Measurements from ENCODE around the gene NASP. TPM values are rescaled to one million over a fixed set of nuclear protein-coding genes. Genes with fewer than 3 reads are reported as not detected.

The NASP gene
- total RNA-seq, 1 donor from 2014 or later, result 66.4 TPM

Small RNA genes within 50 kb of the gene (small RNA-seq; reads per million reads assigned to genes)
- gene AL355480.1 (ENCODE audit: low replicate concordance), result not detected
- gene AL355480.2 (ENCODE audit: low replicate concordance), result not detected
- not detected for gene AL355480.3 (ENCODE audit: low replicate concordance)
- gene AL355480.4 (ENCODE audit: low replicate concordance), result not detected

Other genes starting within 250 kb of the NASP start
- gene TOE1, start 243.9 kb upstream of the NASP start, total RNA-seq, result 11.0 TPM
- gene MUTYH, start 243.6 kb upstream of the NASP start, total RNA-seq, result 15.9 TPM
- 5.5 TPM for gene TESK2, start 92.9 kb upstream of the NASP start, total RNA-seq
- gene CCDC163, start 84.0 kb upstream of the NASP start, total RNA-seq, result 1.8 TPM
- gene MMACHC, start 83.7 kb upstream of the NASP start, total RNA-seq, result 1.9 TPM
- 150 TPM for gene PRDX1, start 62.2 kb upstream of the NASP start, total RNA-seq
- 88.8 TPM for gene AKR1A1, start 33.2 kb upstream of the NASP start, total RNA-seq
- not detected for gene CCDC17, start 40.0 kb downstream of the NASP start, total RNA-seq
- 148 TPM for gene GPBP1L1, start 102.5 kb downstream of the NASP start, total RNA-seq
- gene TMEM69, start 104.1 kb downstream of the NASP start, total RNA-seq, result 9.0 TPM
- gene IPP, start 166.6 kb downstream of the NASP start, total RNA-seq, result 16.6 TPM
- 68.1 TPM for gene MAST2, start 219.6 kb downstream of the NASP start, total RNA-seq